HepG2 (cell line): Measurements from ENCODE around the gene LYST. TPM values are rescaled to one million over a fixed set of nuclear protein-coding genes. Genes with fewer than 3 reads are reported as not detected.

Experiments
- GZF1 ChIP-seq: sonication (generic); formaldehyde crosslinking; IDR thresholded peaks from 2 replicates; pipeline ENCODE4 v1.5.1; 2020; ENCODE audit warnings: mild to moderate bottlenecking, missing genetic modification reagents
- SRSF1 ChIP-seq: fragments of 200-400 bp; formaldehyde crosslinking; optimal IDR thresholded peaks from 2 replicates; pipeline ENCODE3; 2017; ENCODE audit warnings: mild to moderate bottlenecking, low read depth, low read length, moderate library complexity
- TBX2 ChIP-seq: sonication (generic); formaldehyde crosslinking; IDR thresholded peaks from 2 replicates; pipeline ENCODE4 v1.5.0; 2020; ENCODE audit warnings: missing genetic modification reagents, mild to moderate bottlenecking, borderline replicate concordance
- TSC22D2 ChIP-seq: sonication (generic); formaldehyde crosslinking; IDR thresholded peaks from 2 replicates; pipeline ENCODE4 v1.5.1; 2020; ENCODE audit warnings: missing genetic modification reagents, mild to moderate bottlenecking, borderline replicate concordance
- ZFP37 ChIP-seq: sonication (generic); formaldehyde crosslinking; IDR thresholded peaks from 2 replicates; pipeline ENCODE4 v1.4.0; 2020; ENCODE audit warnings: missing genetic modification reagents, borderline replicate concordance
- ZNF143 ChIP-seq: sonication (generic); formaldehyde crosslinking; IDR thresholded peaks from 2 replicates; pipeline ENCODE4 v1.4.0; 2020; ENCODE audit warnings: missing genetic modification reagents
- ZNF232 ChIP-seq: sonication (generic); formaldehyde crosslinking; IDR thresholded peaks from 2 replicates; pipeline ENCODE4 v1.4.0; 2020; ENCODE audit warnings: missing genetic modification reagents, borderline replicate concordance
- polyA plus RNA-seq, 8 experiments: library from polyadenylated mRNA; depleted of rRNA in 3 of 8; stranded (reverse) in 7 of 8; unstranded in 1 of 8; fragments of >200 nt; fragmentation: Illumina TruSeq in 4 of 8; extraction: Trizol in 4 of 8; gene quantifications; 2 replicates each; pipeline versions ENCODE4 v1.2.1 to v1.2.3, GENCODE V29; 2011 to 2016; ENCODE audit warnings: low read depth in 4 of 8, missing spikeins in 1 of 8, mixed read lengths in 1 of 8; ENCODE audit not compliant: insufficient read depth in 1 of 8
- total RNA-seq, 5 experiments: library from RNA; depleted of rRNA; stranded (reverse); fragments of >200 nt; fragmentation: Illumina TruSeq; extraction: Trizol; gene quantifications; 2 replicates each; pipeline ENCODE4 v1.2.3, GENCODE V29; 2016; ENCODE audit warnings: low read depth in 1 of 5
- TF ChIP-seq, protein P1 (sequence below): sonication (generic); formaldehyde crosslinking; IDR thresholded peaks from one replicate; pipeline ENCODE4 v1.5.1; 2020; ENCODE audit warnings: mild to moderate bottlenecking, missing genetic modification reagents; ENCODE audit errors: not compliant biosample characterization
- TF ChIP-seq, protein P2 (sequence below): sonication (generic); formaldehyde crosslinking; IDR thresholded peaks from 2 replicates; pipeline ENCODE4 v1.4.0; 2020; ENCODE audit warnings: mild to moderate bottlenecking, missing genetic modification reagents

Gene LYST
- total and polyA plus RNA-seq, 2 of the 13 experiments (the other 11 are each of a cell fraction or from before 2014, with no cell fraction given) = 0.91 to 2.5 TPM

DNA sequence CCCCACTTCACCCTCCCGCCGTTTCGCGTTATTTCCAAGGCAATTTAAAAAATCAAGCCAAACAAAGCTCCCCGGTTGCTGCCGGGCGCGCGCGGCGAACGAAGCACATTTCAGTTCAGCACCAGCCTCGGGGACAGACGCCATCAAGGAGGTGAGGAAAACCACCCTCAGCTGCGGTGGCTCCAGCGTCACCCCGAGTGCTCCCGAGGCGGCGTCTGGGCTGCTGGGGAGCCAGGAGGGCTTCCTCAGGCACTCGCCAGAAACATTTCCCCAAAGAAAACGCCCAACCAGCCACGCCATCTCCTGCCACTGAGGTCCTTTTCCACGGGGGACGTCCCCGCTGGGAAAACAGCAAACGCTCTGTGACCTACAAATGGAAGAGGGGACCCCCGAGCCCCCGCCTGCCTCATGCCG lies 217.7 kb downstream of the LYST start (continued):
- TF ChIP-seq, protein P1, sequence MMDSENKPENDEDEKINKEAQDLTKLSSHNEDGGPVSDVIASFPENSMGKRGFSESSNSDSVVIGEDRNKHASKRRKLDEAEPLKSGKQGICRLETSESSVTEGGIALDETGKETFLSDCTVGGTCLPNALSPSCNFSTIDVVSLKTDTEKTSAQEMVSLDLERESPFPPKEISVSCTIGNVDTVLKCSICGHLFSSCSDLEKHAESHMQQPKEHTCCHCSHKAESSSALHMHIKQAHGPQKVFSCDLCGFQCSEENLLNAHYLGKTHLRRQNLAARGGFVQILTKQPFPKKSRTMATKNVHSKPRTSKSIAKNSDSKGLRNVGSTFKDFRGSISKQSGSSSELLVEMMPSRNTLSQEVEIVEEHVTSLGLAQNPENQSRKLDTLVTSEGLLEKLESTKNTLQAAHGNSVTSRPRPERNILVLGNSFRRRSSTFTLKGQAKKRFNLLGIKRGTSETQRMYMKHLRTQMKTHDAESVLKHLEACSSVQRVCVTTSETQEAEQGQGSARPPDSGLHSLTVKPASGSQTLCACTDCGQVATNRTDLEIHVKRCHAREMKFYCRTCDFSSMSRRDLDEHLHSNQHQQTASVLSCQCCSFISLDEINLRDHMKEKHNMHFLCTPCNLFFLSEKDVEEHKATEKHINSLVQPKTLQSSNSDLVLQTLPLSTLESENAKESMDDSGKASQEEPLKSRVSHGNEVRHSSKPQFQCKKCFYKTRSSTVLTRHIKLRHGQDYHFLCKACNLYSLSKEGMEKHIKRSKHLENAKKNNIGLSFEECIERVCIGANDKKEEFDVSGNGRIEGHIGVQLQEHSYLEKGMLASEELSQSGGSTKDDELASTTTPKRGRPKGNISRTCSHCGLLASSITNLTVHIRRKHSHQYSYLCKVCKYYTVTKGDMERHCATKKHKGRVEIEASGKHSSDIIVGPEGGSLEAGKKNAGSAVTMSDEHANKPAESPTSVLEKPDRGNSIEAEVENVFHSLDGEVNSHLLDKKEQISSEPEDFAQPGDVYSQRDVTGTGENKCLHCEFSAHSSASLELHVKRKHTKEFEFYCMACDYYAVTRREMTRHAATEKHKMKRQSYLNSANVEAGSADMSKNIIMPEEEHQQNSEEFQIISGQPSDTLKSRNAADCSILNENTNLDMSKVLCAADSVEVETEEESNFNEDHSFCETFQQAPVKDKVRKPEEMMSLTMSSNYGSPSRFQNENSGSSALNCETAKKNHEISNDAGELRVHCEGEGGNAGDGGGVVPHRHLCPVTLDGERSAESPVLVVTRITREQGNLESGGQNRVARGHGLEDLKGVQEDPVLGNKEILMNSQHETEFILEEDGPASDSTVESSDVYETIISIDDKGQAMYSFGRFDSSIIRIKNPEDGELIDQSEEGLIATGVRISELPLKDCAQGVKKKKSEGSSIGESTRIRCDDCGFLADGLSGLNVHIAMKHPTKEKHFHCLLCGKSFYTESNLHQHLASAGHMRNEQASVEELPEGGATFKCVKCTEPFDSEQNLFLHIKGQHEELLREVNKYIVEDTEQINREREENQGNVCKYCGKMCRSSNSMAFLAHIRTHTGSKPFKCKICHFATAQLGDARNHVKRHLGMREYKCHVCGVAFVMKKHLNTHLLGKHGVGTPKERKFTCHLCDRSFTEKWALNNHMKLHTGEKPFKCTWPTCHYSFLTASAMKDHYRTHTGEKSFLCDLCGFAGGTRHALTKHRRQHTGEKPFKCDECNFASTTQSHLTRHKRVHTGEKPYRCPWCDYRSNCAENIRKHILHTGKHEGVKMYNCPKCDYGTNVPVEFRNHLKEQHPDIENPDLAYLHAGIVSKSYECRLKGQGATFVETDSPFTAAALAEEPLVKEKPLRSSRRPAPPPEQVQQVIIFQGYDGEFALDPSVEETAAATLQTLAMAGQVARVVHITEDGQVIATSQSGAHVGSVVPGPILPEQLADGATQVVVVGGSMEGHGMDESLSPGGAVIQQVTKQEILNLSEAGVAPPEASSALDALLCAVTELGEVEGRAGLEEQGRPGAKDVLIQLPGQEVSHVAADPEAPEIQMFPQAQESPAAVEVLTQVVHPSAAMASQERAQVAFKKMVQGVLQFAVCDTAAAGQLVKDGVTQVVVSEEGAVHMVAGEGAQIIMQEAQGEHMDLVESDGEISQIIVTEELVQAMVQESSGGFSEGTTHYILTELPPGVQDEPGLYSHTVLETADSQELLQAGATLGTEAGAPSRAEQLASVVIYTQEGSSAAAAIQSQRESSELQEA (CRISPR knock-in tag) = peak; percentile 27
- peak; percentile 56; the same call in 1 of the 2 replicates for TF ChIP-seq ZFP37 (CRISPR knock-in tag)
- TF ChIP-seq SRSF1 = no peak
- TF ChIP-seq ZNF143 = no peak
- peak; percentile 86; the same call in 1 of the 2 replicates for TF ChIP-seq ZNF232 (CRISPR knock-in tag)
- TF ChIP-seq, protein P2, sequence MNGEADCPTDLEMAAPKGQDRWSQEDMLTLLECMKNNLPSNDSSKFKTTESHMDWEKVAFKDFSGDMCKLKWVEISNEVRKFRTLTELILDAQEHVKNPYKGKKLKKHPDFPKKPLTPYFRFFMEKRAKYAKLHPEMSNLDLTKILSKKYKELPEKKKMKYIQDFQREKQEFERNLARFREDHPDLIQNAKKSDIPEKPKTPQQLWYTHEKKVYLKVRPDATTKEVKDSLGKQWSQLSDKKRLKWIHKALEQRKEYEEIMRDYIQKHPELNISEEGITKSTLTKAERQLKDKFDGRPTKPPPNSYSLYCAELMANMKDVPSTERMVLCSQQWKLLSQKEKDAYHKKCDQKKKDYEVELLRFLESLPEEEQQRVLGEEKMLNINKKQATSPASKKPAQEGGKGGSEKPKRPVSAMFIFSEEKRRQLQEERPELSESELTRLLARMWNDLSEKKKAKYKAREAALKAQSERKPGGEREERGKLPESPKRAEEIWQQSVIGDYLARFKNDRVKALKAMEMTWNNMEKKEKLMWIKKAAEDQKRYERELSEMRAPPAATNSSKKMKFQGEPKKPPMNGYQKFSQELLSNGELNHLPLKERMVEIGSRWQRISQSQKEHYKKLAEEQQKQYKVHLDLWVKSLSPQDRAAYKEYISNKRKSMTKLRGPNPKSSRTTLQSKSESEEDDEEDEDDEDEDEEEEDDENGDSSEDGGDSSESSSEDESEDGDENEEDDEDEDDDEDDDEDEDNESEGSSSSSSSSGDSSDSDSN = peak; percentile 55; the same call in 1 of the 2 replicates
- no peak for TF ChIP-seq TSC22D2 (CRISPR knock-in tag)
- TF ChIP-seq GZF1 = no peak
- TF ChIP-seq TBX2 (CRISPR knock-in tag) = peak; percentile 61; the same call in 1 of the 2 replicates
